Natural killer cell (primary cell): Measurements from ENCODE around the gene HM13. TPM values are rescaled to one million over a fixed set of nuclear protein-coding genes. Genes with fewer than 3 reads are reported as not detected.

Source experiments
- ATAC-seq, 3 donors: fragments of 150-1000 bp in 2 of 3; fragments of 200-7000 bp in 1 of 3; cut with Tn5 transposase; 1 replicate in 1 of 3; 2 replicates in 2 of 3; pipeline ENCODE4 v1.10.0; 2021; ENCODE audit warnings: mild to moderate bottlenecking in 2 of 3, moderate library complexity in 2 of 3
- DNase-seq, 2 donors: peaks; one replicate each; pipeline versions ENCODE4 v3.0.0 to v3.0.0-alpha.2; 2013 to 2021; ENCODE audit warnings: mixed read lengths in 1 of 2
- H3K27ac ChIP-seq: one replicate; pipeline ENCODE4 v1.5.1; 2013; ENCODE audit warnings: mild to moderate bottlenecking, low read length
- H3K27me3 ChIP-seq: one replicate; pipeline ENCODE4 v1.6.1; 2013; ENCODE audit warnings: low read length; ENCODE audit not compliant: control insufficient read depth, insufficient read depth
- H3K36me3 ChIP-seq: one replicate; pipeline ENCODE4 v1.6.1; 2013; ENCODE audit warnings: low read length; ENCODE audit not compliant: control insufficient read depth, insufficient read depth
- H3K4me1 ChIP-seq: one replicate; pipeline ENCODE4 v1.6.1; 2013; ENCODE audit warnings: low read length; ENCODE audit not compliant: control insufficient read depth, insufficient read depth
- H3K4me3 ChIP-seq: one replicate; pipeline ENCODE4 v1.5.1; 2013; ENCODE audit warnings: low read length
- H3K9me3 ChIP-seq: one replicate; pipeline ENCODE4 v1.6.1; 2013; ENCODE audit warnings: low read length; ENCODE audit not compliant: control insufficient read depth, insufficient read depth
- H3K27ac Mint-ChIP-seq, 2 donors: one replicate each; pipeline ENCODE4 v1.8.0; 2022; ENCODE audit warnings: mild to moderate bottlenecking in 2 of 2, mixed read lengths in 2 of 2, moderate library complexity in 1 of 2
- H3K27me3 Mint-ChIP-seq, 2 donors: one replicate each; pipeline ENCODE4 v1.8.0; 2022; ENCODE audit warnings: low read depth in 2 of 2, mixed read lengths in 2 of 2
- H3K36me3 Mint-ChIP-seq: one replicate; pipeline ENCODE4 v1.8.0; 2022; ENCODE audit warnings: mixed read lengths
- H3K4me1 Mint-ChIP-seq, 2 donors: one replicate each; pipeline ENCODE4 v1.8.0; 2022; ENCODE audit warnings: mixed read lengths in 2 of 2
- H3K4me3 Mint-ChIP-seq: one replicate; pipeline ENCODE4 v1.8.0; 2022; ENCODE audit warnings: mild to moderate bottlenecking, moderate library complexity, mixed read lengths
- H3K9me3 Mint-ChIP-seq, 2 donors: one replicate each; pipeline ENCODE4 v1.8.0; 2022; ENCODE audit warnings: mixed read lengths in 2 of 2
- WGBS: methylation state at CpG from one replicate; pipeline ENCODE4 v1.1.7; 2013; ENCODE audit warnings: missing lambda C conversion rate; ENCODE audit not compliant: insufficient coverage; 5-methylcytosine and 5-hydroxymethylcytosine counted together
- intact Hi-C: fragments of 100-400 bp; cut with micrococcal nuclease; formaldehyde crosslinking; loops from one replicate; pipeline ENCODE4 v1.14.2; 2022
- total RNA-seq, 4 donors: library from RNA; stranded (reverse); fragments of 120-200 nt in 1 of 4; gene quantifications; one replicate each; pipeline versions ENCODE4 v1.2.3 to v1.2.4, GENCODE V29; 2013 to 2022
- TF ChIP-seq, protein P1 (sequence below): fragments of 200-600 bp; IDR thresholded peaks from one replicate; pipeline ENCODE4 v1.8.0; 2022; ENCODE audit warnings: antibody characterized with exemption

The HM13 gene
- total RNA-seq, 3 donors from 2014 or later (not counting 1 experiment from before 2014, with no cell fraction given): 97.5 to 135 (median 104) TPM

DNA sequence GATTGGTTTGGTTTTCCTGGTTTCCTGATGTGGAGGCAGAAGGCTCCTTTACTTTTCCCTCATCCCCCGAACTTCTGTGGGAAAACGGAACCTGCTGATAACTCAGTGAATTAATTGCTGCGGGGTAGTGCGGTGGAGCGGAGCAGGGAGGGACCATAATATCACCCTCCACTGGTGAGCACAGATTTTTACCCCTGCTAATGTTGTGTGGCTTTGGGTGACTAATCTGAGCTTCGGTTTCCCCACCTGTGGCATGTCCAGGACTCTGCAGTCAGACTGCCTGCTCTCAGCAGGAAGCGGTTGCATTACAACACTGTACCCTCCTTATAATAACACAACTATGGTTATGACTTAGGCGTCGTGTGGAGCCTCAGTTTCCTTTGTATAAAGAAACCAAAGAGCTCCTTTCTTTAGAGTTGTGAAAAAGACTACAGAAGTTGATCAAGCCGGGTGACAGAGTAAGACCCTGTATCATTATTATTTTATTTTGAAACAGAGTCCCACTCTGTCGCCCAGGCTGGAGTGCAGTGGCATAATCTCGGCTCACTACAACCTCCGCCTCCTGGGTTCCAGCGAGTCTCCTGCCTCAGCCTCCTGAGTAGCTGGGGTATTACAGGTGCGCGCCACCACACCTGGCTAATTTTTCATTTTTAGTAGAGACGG is 88.7 kb downstream of the HM13 start:
- Histone ChIP-seq H3K36me3 (no peaks in the 10 kb centered on the region), H3K27ac (no peak overlapping the region), H3K4me1 (peaks cover 28% of the 10 kb centered on the region), H3K9me3 (no peaks in the 10 kb centered on the region), H3K4me3 (no peak overlapping the region), H3K27me3 (peaks cover 22% of the 10 kb centered on the region)
- DNase-seq: peak in 1 of 2 donors; percentile 66
- intact Hi-C loops: no loop called here
- Mint-ChIP-seq H3K4me1 (peaks cover 28 to 33% of the 10 kb centered on the region in 2 donors), H3K27me3 (peaks cover 19 to 30% of the 10 kb centered on the region in 2 donors), H3K36me3 (no peaks in the 10 kb centered on the region), H3K9me3 (no peaks in the 10 kb centered on the region), H3K27ac (peak overlapping the region; percentile 53 to 74), H3K4me3 (peak overlapping the region; percentile 78)
- 63% methylated on average over 16 of the region's 17 CpGs for WGBS
- TF ChIP-seq, protein P1, sequence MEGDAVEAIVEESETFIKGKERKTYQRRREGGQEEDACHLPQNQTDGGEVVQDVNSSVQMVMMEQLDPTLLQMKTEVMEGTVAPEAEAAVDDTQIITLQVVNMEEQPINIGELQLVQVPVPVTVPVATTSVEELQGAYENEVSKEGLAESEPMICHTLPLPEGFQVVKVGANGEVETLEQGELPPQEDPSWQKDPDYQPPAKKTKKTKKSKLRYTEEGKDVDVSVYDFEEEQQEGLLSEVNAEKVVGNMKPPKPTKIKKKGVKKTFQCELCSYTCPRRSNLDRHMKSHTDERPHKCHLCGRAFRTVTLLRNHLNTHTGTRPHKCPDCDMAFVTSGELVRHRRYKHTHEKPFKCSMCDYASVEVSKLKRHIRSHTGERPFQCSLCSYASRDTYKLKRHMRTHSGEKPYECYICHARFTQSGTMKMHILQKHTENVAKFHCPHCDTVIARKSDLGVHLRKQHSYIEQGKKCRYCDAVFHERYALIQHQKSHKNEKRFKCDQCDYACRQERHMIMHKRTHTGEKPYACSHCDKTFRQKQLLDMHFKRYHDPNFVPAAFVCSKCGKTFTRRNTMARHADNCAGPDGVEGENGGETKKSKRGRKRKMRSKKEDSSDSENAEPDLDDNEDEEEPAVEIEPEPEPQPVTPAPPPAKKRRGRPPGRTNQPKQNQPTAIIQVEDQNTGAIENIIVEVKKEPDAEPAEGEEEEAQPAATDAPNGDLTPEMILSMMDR: no peak
- peak; percentile 14 to 45 (median 32) for ATAC-seq

DNA sequence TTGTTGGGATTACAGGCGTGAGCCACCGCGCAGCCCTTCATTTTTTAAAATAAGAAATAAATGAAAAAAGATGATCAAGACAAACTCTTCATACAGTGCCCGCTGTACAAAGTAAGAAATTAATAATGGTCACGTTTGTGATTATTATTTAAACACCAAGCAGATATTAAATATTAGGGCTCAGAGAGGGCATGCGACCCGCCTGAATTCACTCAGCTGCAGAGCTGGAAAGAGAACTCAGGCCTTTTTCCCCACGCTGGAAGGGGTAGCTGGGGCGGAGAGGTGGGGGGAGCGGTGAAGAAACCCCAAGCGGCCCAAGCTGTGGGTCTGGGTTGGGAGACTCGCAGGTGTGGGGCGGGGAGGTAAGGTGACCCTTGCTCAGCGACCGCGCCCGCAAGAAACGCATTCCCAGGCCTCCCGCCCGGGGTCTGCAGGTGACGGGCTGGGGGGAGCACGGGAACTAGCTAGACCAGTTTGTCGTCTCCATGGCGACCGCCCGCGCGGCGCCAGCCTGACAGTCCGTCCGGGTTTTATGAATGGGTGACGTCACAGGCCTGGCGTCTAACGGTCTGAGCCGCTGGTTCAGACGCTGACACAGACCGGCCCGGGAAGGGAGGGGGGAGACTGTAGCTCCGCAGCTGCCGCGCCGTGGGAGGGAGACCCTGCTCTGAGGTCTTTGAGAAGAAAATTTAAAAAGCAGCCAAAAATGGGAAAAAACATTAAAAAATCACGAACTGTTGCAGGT is 89.8 kb downstream of the HM13 start:
- DNase-seq (peak; percentile 79 to 89), ATAC-seq (peak; percentile 65 to 72 (median 70))
- Mint-ChIP-seq H3K9me3 (no peaks in the 10 kb centered on the region), H3K4me3 (peak overlapping the region; percentile 96), H3K27me3 (peaks cover 20 to 37% of the 10 kb centered on the region in 2 donors), H3K27ac (peak overlapping the region; percentile 80 to 93), H3K36me3 (no peaks in the 10 kb centered on the region), H3K4me1 (peaks cover 28 to 33% of the 10 kb centered on the region in 2 donors)
- intact Hi-C loops: no loop called here
- H3K4me3 ChIP-seq: peak overlapping the region; percentile 47
- H3K27me3 ChIP-seq: peaks cover 25% of the 10 kb centered on the region
- H3K27ac ChIP-seq: no peak overlapping the region
- WGBS: 6% methylated on average over 38 of the region's 43 CpGs
- TF ChIP-seq, protein P1: no peak
- H3K4me1 ChIP-seq: peaks cover 28% of the 10 kb centered on the region
- H3K9me3 ChIP-seq: no peaks in the 10 kb centered on the region
- no peaks in the 10 kb centered on the region for H3K36me3 ChIP-seq

DNA sequence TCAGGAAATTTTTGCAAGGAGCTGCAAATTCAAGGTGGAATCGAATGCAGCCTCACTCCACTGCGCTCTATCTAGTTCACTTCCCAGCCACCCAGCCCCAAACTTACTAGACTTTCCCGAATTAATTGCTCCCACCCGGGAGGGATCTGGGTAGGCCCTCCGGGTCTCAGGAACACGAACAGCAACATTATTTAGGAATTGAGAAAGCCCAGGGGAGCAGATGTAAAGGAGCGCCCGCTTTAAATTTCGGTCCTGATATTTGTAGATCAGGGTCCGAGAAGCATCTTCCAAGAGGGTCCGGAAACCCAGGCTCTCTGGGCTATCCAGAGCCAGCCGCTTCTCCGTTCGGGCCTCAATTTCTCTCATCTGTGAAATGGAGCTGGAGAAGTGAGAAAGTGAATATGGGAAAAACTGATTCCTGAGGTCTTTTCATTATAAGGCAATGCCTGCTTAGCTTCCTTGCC is 90.4 kb downstream of the HM13 start:
- intact Hi-C loops: loop anchor here (1.0 kb wide), 1 partner anchor 32 kb away; no protein-coding TSS in a partner anchor
- DNase-seq: no peak
- ATAC-seq: peak in 1 of 3 donors; percentile 2
- H3K9me3 ChIP-seq: no peaks in the 10 kb centered on the region
- Mint-ChIP-seq H3K27me3 (peaks cover 20 to 37% of the 10 kb centered on the region in 2 donors), H3K4me1 (peaks cover 28 to 33% of the 10 kb centered on the region in 2 donors), H3K36me3 (no peaks in the 10 kb centered on the region), H3K27ac (peak overlapping the region; percentile 80 to 93), H3K4me3 (peak overlapping the region; percentile 96), H3K9me3 (no peaks in the 10 kb centered on the region)
- H3K4me1 ChIP-seq: peaks cover 28% of the 10 kb centered on the region
- H3K27me3 ChIP-seq: peaks cover 27% of the 10 kb centered on the region
- H3K27ac ChIP-seq: no peak overlapping the region
- peak overlapping the region; percentile 47 for H3K4me3 ChIP-seq
- TF ChIP-seq, protein P1: no peak
- H3K36me3 ChIP-seq: no peaks in the 10 kb centered on the region
- WGBS: 3% methylated on average over 14 of the region's 14 CpGs
